H1 (cell line): ENCODE results near the gene DCLK1. TPM values are rescaled to one million over a fixed set of nuclear protein-coding genes. Genes with fewer than 3 reads are reported as not detected.

ENCODE experiments used
- ASH2L ChIP-seq: fragments of 200-600, 300-600 bp; sonication (generic); IDR thresholded peaks from one replicate; pipeline ENCODE4 v1.7.1; 2017; ENCODE audit warnings: low read length
- CHD7 ChIP-seq: fragments of 300-600 bp; sonication (generic); IDR thresholded peaks from 2 replicates; pipeline ENCODE4 v1.7.1; 2012; ENCODE audit warnings: low read length, moderate library complexity, mild to moderate bottlenecking, inconsistent platforms; ENCODE audit not compliant: insufficient replicate concordance
- EGR1 ChIP-seq: IDR thresholded peaks from 2 replicates; pipeline ENCODE4 v1.6.1; 2011; ENCODE audit warnings: low read depth, low read length, borderline replicate concordance
- EP300 ChIP-seq, 2 experiments: IDR thresholded peaks; 1 replicate in 1 of 2; 2 replicates in 1 of 2; pipeline ENCODE4 v1.6.1; 2011 to 2012; ENCODE audit warnings: low read depth in 2 of 2, low read length in 2 of 2, mild to moderate bottlenecking in 2 of 2, borderline replicate concordance in 1 of 2, inconsistent platforms in 1 of 2, moderate library complexity in 1 of 2
- HDAC2 ChIP-seq, 2 experiments: fragments of 300-600 bp in 1 of 2; sonication (generic) in 1 of 2; IDR thresholded peaks; 2 replicates each; pipeline ENCODE4 v1.6.1; 2011 to 2012; ENCODE audit warnings: low read depth in 2 of 2, low read length in 2 of 2, mild to moderate bottlenecking in 2 of 2, moderate library complexity in 2 of 2, borderline replicate concordance in 1 of 2, inconsistent platforms in 1 of 2
- NANOG ChIP-seq: IDR thresholded peaks from 2 replicates; pipeline ENCODE4 v1.6.1; 2011; ENCODE audit warnings: low read length, low read depth, mild to moderate bottlenecking, inconsistent platforms; ENCODE audit not compliant: insufficient read depth, poor library complexity, severe bottlenecking
- SAP30 ChIP-seq: fragments of 300-600 bp; sonication (generic); IDR thresholded peaks from 2 replicates; pipeline ENCODE4 v1.7.1; 2012; ENCODE audit warnings: low read length, moderate library complexity, mild to moderate bottlenecking, inconsistent platforms; ENCODE audit not compliant: insufficient read depth, insufficient replicate concordance
- SP2 ChIP-seq: IDR thresholded peaks from 2 replicates; pipeline ENCODE4 v1.6.1; 2012; ENCODE audit warnings: mild to moderate bottlenecking, low read length, inconsistent platforms
- SUZ12 ChIP-seq: fragments of 200-600 bp; sonication (generic); IDR thresholded peaks from 2 replicates; pipeline ENCODE4 v1.6.1; 2012; ENCODE audit warnings: mild to moderate bottlenecking, inconsistent platforms, low read length, moderate library complexity, mixed read lengths
- TAF1 ChIP-seq: IDR thresholded peaks from 2 replicates; pipeline ENCODE4 v1.6.1; 2011; ENCODE audit warnings: mild to moderate bottlenecking, low read depth, low read length
- TEAD4 ChIP-seq: IDR thresholded peaks from 2 replicates; pipeline ENCODE4 v1.6.1; 2012; ENCODE audit warnings: low read depth, low read length, inconsistent platforms, mixed read lengths
- polyA plus RNA-seq, 7 experiments: library from polyadenylated mRNA; depleted of rRNA in 3 of 7; stranded (reverse) in 5 of 7; unstranded in 2 of 7; fragments of >200 nt in 5 of 7; fragments of 200-250 nt in 2 of 7; gene quantifications; 1 replicate in 5 of 7; 2 replicates in 1 of 7; 4 replicates in 1 of 7; pipeline versions ENCODE4 v1.2.1 to v1.2.3, GENCODE V29; 2011 to 2013; ENCODE audit warnings: missing spikeins in 2 of 7, mixed read lengths in 2 of 7
- total RNA-seq: library from RNA; stranded (reverse); fragmentation: NEBNext Ultra II Directional; extraction: Animal tissue kit (Norgen Biotek cat#: 25700); gene quantifications from 2 replicates; pipeline ENCODE4 v1.2.1, GENCODE V29; 2021

DCLK1 gene
- total and polyA plus RNA-seq, 2 of the 8 experiments (the other 6 are each of a cell fraction or from before 2014, with no cell fraction given), result 22.8 to 41.0 TPM

DNA sequence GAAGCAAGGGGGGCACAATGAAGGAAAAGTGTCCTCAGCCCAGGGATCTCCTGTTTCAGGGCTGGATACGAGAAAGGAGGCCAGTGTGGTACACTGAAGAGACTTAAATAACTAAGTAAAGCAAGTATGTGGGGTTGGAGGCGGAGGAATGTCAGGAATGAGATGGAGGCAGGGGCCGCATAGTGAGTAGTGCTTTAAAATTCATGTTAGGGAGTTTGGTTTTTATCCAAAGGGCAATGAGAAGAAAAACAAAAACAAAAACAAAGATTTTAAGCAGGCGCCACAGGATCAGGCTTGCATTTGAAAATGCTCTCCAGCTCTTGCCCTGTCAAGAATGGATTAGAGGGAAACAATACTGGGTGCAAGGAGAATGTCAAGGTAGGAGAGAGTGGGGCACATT is 273.4 kb downstream of the DCLK1 start (continued):
- TF ChIP-seq CHD7 (peak; percentile 94), TEAD4 (peak; percentile 99), SAP30 (no peak), EP300 (IDR thresholded peaks at IDR 0.05; ENCODE audit: borderline replicate concordance in 1 of 2, low read depth in 2 of 2, low read length in 2 of 2) (peak in 1 of 2 experiments; percentile 76; a peak in 1 of 3 replicates), TAF1 (peak; percentile 39; the same call in 1 of the 2 replicates), EGR1 (peak; percentile 30; the same call in 1 of the 2 replicates), NANOG (no peak), HDAC2 (IDR thresholded peaks at IDR 0.05; ENCODE audit: borderline replicate concordance in 1 of 2, low read depth in 2 of 2, low read length in 2 of 2) (peak in 1 of 2 experiments; percentile 82; a peak in 1 of 4 replicates), SP2 (no peak), SUZ12 (no peak), ASH2L (peak; percentile 85)
